Prostate gland (tissue), 2 donors: ENCODE data around the gene MEF2A.

Source experiments
- CTCF ChIP-seq, 4 experiments: fragments of 200-600 bp in 2 of 4; fragments of 450-650 bp in 2 of 4; sonication (generic) in 2 of 4; IDR thresholded peaks; 1 replicate in 3 of 4; 2 replicates in 1 of 4; pipeline ENCODE4 v1.5.1; 2016 to 2019; ENCODE audit warnings: antibody characterized with exemption in 4 of 4, mild to moderate bottlenecking in 2 of 4, moderate library complexity in 2 of 4
- POLR2A ChIP-seq: fragments of 450-650 bp; IDR thresholded peaks from one replicate; pipeline ENCODE4 v1.6.1; 2016; ENCODE audit warnings: antibody characterized with exemption, mild to moderate bottlenecking
- POLR2AphosphoS5 ChIP-seq: sonication (generic); formaldehyde crosslinking; IDR thresholded peaks from one replicate; pipeline ENCODE4 v1.6.1; 2017; ENCODE audit warnings: antibody characterized with exemption

DNA sequence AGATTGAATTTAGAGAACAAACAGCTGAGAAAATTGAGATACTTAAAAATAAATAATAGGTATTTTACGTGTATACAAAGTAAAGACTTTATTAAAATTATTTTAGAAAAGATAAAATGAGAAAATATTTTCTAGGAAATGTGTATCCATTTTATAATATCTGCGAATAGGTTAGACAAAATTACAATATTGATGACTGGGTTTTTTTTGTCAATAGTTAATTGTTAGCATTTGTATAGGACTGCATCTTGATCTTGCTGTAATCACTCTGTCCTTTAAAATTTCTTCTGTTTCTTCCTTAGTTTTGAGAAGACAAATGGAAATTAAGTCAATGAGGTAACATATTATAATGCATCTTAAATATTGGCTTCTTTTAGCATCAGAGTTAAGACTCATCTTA lies 50.3 kb downstream of the MEF2A start:
- TF ChIP-seq CTCF (IDR thresholded peaks at IDR 0.05) (no peak), POLR2A (no peak), POLR2AphosphoS5 (no peak)
